ENCODE measurements around the gene CLC.
"Not testable (repeated sequence)": the region's sequence is repeated elsewhere in the genome, so short reads cannot be mapped to it uniquely, and the experiment has no call there.

The CLC gene

DNA sequence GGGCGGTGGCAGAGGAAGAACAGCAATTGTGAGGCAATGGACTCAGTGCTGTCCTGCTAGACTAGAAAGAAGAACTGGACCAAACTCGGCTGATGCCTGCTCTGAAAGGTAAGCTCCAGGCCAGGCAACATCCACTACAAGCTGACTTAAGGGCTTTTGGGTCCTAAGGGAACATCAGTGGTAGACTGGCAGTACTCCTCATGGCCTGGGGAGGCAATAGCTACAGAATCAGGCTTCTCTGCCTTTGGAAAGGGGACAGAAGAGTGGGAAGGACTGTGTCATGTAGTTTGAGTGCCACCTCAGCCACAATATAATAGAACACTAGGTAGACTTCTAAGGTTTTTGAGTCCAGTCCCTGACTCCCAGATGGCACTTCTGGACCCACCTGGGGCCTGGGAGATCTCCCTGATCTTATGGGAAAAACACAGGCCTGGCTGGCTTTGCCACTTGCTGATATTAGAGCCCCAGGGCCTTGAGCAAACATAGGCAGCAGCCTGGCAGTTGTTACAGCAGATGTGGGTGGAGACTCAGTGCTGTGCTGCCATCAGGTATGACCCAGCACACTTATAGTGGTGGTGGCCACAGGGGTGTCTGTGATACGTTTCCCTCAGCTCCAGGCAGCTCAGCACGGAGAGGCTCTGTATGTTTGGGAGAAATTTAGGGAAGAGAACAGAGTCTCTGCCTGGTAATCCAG lies 9.2 kb upstream of the CLC start:
- intact Hi-C loops (cut with micrococcal nuclease) = no loop called here
- peaks cover 11% of the 10 kb centered on the region for H3K4me1 Mint-ChIP-seq (ENCODE audit: low read depth)
- no peaks in the 10 kb centered on the region for H3K9me3 Mint-ChIP-seq
- H3K27ac Mint-ChIP-seq = no peak overlapping the region
- no peaks in the 10 kb centered on the region for H3K36me3 Mint-ChIP-seq (ENCODE audit: low read depth)
- peaks cover 28% of the 10 kb centered on the region for H3K27me3 Mint-ChIP-seq
- H3K4me3 Mint-ChIP-seq = no peak overlapping the region

GRCh38 chr19:39745643-39746042 lies 7.8 kb upstream of the CLC start:
- Mint-ChIP-seq H3K36me3 (ENCODE audit: low read depth) (no peaks in the 10 kb centered on the region), H3K4me1 (ENCODE audit: low read depth) (peaks cover 11% of the 10 kb centered on the region), H3K27ac (no peak overlapping the region), H3K27me3 (peaks cover 33% of the 10 kb centered on the region), H3K4me3 (no peak overlapping the region), H3K9me3 (no peaks in the 10 kb centered on the region)
- intact Hi-C loops (cut with micrococcal nuclease) = no loop called here

DNA sequence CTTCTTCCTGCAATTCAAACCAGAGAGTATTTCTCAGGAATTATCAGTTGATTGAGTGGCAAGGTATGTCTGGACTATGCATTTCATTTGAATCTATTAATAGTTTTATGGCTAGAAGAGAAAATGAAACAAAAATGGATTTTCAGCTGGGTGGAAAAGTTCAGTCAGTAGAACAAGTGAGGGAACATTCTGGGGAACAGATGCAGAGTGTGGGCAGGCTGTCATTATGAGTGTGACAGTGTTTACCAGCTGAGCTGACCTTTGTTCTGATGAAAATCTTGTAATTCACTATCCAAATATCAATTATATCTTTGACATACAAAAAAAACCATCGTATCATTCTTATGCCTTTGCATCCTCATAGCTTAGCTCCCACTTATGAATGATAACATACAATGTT lies 2.6 kb upstream of the CLC start:
- H3K4me1 Mint-ChIP-seq (ENCODE audit: low read depth) = peaks cover 1% of the 10 kb centered on the region
- H3K4me3 Mint-ChIP-seq = no peak overlapping the region
- H3K9me3 Mint-ChIP-seq = no peaks in the 10 kb centered on the region
- H3K27ac Mint-ChIP-seq = no peak overlapping the region
- H3K36me3 Mint-ChIP-seq (ENCODE audit: low read depth) = no peaks in the 10 kb centered on the region
- intact Hi-C loops (cut with micrococcal nuclease) = no loop called here
- H3K27me3 Mint-ChIP-seq = peaks cover 22% of the 10 kb centered on the region

- H3K36me3 Mint-ChIP-seq (ENCODE audit: low read depth) = no peaks in the 10 kb centered on the region
- intact Hi-C loops (cut with micrococcal nuclease) = no loop called here
- no peak overlapping the region for H3K27ac Mint-ChIP-seq
- H3K9me3 Mint-ChIP-seq = no peaks in the 10 kb centered on the region
- H3K4me1 Mint-ChIP-seq (ENCODE audit: low read depth) = no peaks in the 10 kb centered on the region
- H3K4me3 Mint-ChIP-seq = no peak overlapping the region
- H3K27me3 Mint-ChIP-seq = peaks cover 24% of the 10 kb centered on the region
These were observed 985 bp upstream of the CLC start for GRCh38 chr19:39738814-39739213.

DNA sequence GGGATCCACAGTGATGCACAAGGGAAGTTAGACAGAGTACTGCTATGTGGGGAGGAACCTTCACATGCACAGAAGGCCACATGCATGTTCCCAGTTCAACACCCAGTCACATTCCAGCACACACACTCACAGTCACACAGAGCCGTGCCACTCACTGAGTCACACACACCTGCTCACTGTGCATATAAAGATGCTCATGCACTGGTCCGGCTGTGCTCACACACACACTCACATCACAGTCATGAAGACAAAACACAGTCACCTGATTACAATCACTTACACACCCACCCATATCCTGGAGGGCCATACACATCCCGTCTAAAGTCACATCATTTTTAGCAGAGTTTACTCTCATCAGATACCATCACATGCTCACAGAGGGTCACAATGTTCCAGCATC lies 478 bp downstream of the CLC start:
- no peaks in the 10 kb centered on the region for H3K9me3 Mint-ChIP-seq
- no peaks in the 10 kb centered on the region for H3K36me3 Mint-ChIP-seq (ENCODE audit: low read depth)
- no peak overlapping the region for H3K27ac Mint-ChIP-seq
- intact Hi-C loops (cut with micrococcal nuclease) = no loop called here
- H3K4me3 Mint-ChIP-seq = no peak overlapping the region
- H3K27me3 Mint-ChIP-seq = peaks cover 17% of the 10 kb centered on the region
- no peaks in the 10 kb centered on the region for H3K4me1 Mint-ChIP-seq (ENCODE audit: low read depth)

GRCh38 chr19:39736088-39736487 lies 1.7 kb downstream of the CLC start:
- Mint-ChIP-seq H3K27ac (no peak overlapping the region), H3K27me3 (peaks cover 13% of the 10 kb centered on the region), H3K4me3 (no peak overlapping the region)

GRCh38 chr19:39735688-39736087 lies 2.1 kb downstream of the CLC start:
- intact Hi-C loops (cut with micrococcal nuclease) = no loop called here
- no peaks in the 10 kb centered on the region for H3K9me3 Mint-ChIP-seq
- H3K27me3 Mint-ChIP-seq = peaks cover 12% of the 10 kb centered on the region
- no peaks in the 10 kb centered on the region for H3K4me1 Mint-ChIP-seq (ENCODE audit: low read depth)
- no peaks in the 10 kb centered on the region for H3K36me3 Mint-ChIP-seq (ENCODE audit: low read depth)
- H3K27ac Mint-ChIP-seq = no peak overlapping the region
- H3K4me3 Mint-ChIP-seq = no peak overlapping the region

More at GRCh38 chr19:39736088-39736487, 1.7 kb downstream of the CLC start:
- H3K36me3 Mint-ChIP-seq (ENCODE audit: low read depth) = no peaks in the 10 kb centered on the region
- H3K4me1 Mint-ChIP-seq (ENCODE audit: low read depth) = no peaks in the 10 kb centered on the region
- no peaks in the 10 kb centered on the region for H3K9me3 Mint-ChIP-seq
- intact Hi-C loops (cut with micrococcal nuclease) = no loop called here

DNA sequence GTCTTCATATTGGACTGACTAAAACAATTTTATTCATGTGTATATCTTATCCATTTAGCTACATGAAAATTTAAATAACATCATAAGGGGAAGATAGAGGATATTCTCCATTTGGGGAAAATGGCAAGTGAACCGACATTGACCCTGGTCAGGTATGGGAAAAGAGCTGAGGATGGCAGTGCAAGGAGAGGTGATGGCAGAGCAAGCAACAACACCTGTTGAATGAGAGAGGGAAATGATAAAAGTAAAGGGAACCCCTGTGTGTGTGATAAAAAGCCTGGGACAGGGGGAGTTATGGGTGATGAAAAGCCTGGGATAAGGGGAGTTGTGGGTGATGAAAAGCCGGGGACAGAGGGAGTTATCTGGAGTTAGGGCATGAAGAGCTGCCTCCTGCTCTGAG lies 4.0 kb downstream of the CLC start:
- Mint-ChIP-seq H3K4me1 (ENCODE audit: low read depth) (no peaks in the 10 kb centered on the region), H3K4me3 (no peak overlapping the region), H3K9me3 (no peaks in the 10 kb centered on the region), H3K27me3 (peaks cover 14% of the 10 kb centered on the region), H3K27ac (no peak overlapping the region), H3K36me3 (ENCODE audit: low read depth) (no peaks in the 10 kb centered on the region)
- intact Hi-C loops (cut with micrococcal nuclease) = no loop called here

DNA sequence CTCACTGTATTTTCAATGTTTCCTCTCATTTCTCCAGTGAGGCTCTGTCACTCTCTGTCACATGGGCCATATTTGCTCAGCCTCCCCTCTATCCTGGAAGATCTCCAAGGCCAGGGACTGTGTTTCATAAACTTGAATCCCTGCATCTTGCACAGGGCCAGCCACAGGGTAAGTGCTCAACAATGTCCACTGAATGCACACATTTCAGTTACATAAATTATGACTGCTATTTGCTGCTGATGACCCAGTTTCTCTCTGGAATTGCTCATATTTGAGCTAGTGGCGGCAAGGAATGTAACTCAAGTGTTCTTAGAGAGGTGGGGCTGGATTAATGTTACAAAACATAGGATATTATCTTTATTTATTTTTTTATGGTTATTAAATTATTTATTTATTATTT lies 6.1 kb downstream of the CLC start:
- H3K4me3 Mint-ChIP-seq = no peak overlapping the region
- intact Hi-C loops (cut with micrococcal nuclease) = no loop called here
- H3K4me1 Mint-ChIP-seq (ENCODE audit: low read depth) = no peaks in the 10 kb centered on the region
- H3K9me3 Mint-ChIP-seq = no peaks in the 10 kb centered on the region
- H3K36me3 Mint-ChIP-seq (ENCODE audit: low read depth) = no peaks in the 10 kb centered on the region
- H3K27me3 Mint-ChIP-seq = peaks cover 11% of the 10 kb centered on the region
- H3K27ac Mint-ChIP-seq = no peak overlapping the region

DNA sequence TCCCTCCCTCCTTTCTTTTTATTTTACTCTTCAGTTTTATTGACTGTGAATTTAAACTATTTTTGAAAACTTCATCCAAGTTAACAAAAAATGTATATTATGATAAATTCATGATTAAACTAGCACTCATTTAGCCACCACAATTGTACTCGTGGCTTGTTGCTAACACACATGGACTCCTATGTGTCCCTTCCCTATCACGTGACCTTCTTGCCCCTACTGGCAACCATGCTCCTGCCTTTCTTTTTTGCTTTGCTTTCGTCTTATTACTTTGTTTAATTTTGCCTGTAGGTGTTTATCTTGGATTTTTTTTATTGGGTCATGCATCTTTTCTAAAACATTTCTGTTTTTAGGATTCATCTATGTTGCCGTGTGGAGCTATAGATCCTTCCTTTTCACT lies 8.2 kb downstream of the CLC start:
- Mint-ChIP-seq H3K36me3 (ENCODE audit: low read depth) (no peaks in the 10 kb centered on the region), H3K4me1 (ENCODE audit: low read depth) (no peaks in the 10 kb centered on the region), H3K4me3 (no peak overlapping the region), H3K27me3 (peaks cover 11% of the 10 kb centered on the region), H3K9me3 (no peaks in the 10 kb centered on the region), H3K27ac (no peak overlapping the region)
- intact Hi-C loops (cut with micrococcal nuclease) = no loop called here

DNA sequence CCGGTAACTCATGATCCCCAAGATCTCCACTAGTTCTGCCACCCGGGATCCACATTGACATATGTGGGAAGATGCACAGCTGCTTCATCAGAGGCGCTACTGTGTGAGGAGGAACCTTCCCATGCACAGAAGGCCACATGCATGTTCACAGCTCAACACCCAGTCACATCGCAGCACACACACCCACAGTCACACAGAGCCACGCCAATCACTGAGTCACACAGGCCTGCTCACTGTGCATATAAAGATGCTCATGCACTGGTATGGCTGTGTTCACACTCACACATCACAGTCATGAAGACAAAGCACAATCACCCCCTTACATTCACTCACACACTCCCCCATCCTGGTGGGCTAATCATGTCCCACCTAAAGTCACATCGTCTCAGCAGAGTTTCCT lies 9.8 kb downstream of the CLC start:
- Mint-ChIP-seq H3K4me3 (no peak overlapping the region), H3K9me3 (no peaks in the 10 kb centered on the region), H3K27ac (no peak overlapping the region), H3K27me3 (peaks cover 10% of the 10 kb centered on the region), H3K36me3 (ENCODE audit: low read depth) (no peaks in the 10 kb centered on the region), H3K4me1 (ENCODE audit: low read depth) (no peaks in the 10 kb centered on the region)
- intact Hi-C loops (cut with micrococcal nuclease) = no loop called here

DNA sequence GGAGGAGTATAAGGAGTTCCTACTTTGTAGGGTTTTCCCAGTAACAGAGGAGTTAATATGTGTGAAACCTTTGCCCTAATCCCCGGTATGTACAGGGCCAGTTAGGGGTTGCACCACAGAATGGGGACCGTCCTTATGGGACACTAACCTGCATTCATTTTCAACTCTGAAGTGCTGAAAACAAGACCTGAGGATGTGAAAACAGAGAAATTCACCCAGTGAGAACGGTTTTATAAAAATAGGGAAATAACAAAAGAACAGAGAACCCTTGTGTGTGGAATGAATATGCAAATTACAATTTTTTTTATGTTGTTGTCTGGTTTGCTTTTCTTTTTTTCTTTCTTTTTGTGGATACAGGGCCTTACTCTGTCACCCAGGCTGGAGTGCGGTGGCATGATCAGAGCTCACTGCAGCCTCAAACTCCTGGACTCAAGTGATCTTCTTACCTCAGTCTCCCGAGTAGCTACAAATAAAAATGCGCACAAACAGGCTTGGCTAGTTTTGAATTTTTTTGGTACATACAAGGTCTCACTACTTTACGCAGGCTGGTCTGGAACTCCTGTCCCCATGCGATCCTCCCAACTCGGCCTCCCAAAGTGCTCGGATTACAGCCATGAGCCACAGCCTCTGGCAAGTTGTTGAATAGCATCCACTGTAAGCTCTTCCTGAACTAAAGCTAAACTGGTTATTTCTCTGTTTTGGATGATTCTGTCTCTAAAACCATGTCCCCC lies 10.6 kb downstream of the CLC start:
- Mint-ChIP-seq H3K4me3 (no peak overlapping the region), H3K9me3 (no peaks in the 10 kb centered on the region), H3K36me3 (ENCODE audit: low read depth) (no peaks in the 10 kb centered on the region), H3K4me1 (ENCODE audit: low read depth) (no peaks in the 10 kb centered on the region), H3K27me3 (peaks cover 16% of the 10 kb centered on the region), H3K27ac (no peak overlapping the region)
- intact Hi-C loops (cut with micrococcal nuclease) = no loop called here

- H3K9me3 Mint-ChIP-seq = no peaks in the 10 kb centered on the region
- no peaks in the 10 kb centered on the region for H3K36me3 Mint-ChIP-seq (ENCODE audit: low read depth)
- no peak overlapping the region for H3K4me3 Mint-ChIP-seq
- no peaks in the 10 kb centered on the region for H3K4me1 Mint-ChIP-seq (ENCODE audit: low read depth)
- no peak overlapping the region for H3K27ac Mint-ChIP-seq
- peaks cover 14% of the 10 kb centered on the region for H3K27me3 Mint-ChIP-seq
- intact Hi-C loops (cut with micrococcal nuclease) = no loop called here
These were observed 11.8 kb downstream of the CLC start for GRCh38 chr19:39725995-39726394.

GRCh38 chr19:39720144-39720543 lies 17.7 kb downstream of the CLC start:
- H3K27ac Mint-ChIP-seq; intact Hi-C loops (cut with micrococcal nuclease); H3K9me3 Mint-ChIP-seq; H3K36me3 Mint-ChIP-seq (ENCODE audit: low read depth); H3K4me3 Mint-ChIP-seq; H3K4me1 Mint-ChIP-seq (ENCODE audit: low read depth): not testable (repeated sequence)
- peaks cover 18% of the 10 kb centered on the region for H3K27me3 Mint-ChIP-seq
